ENCODE measurements around the gene SEPTIN8. TPM values are rescaled to one million over a fixed set of nuclear protein-coding genes. Genes with fewer than 3 reads are reported as not detected.

Gene SEPTIN8
- total RNA-seq, 1 experiment from 2014 or later = 38.2 TPM

- Histone ChIP-seq H3K18ac (ENCODE audit: insufficient read length, low read depth, low read length) (no peak overlapping the region), H2BK20ac (ENCODE audit: low read depth, low read length, poor library complexity, severe bottlenecking) (no peak overlapping the region), H2AFZ (ENCODE audit: low read length) (no peak overlapping the region), H2BK12ac (ENCODE audit: insufficient read length, low read depth, low read length) (no peak overlapping the region), H4K5ac (ENCODE audit: insufficient read length, low read depth, low read length) (no peak overlapping the region), H3T11ph (ENCODE audit: low read length) (no peak overlapping the region), H3K23me2 (ENCODE audit: insufficient read length, low read depth, low read length, poor library complexity, severe bottlenecking) (peaks cover 13% of the 10 kb centered on the region), H2BK15ac (ENCODE audit: low read depth, low read length) (no peak overlapping the region), H3K4me2 (ENCODE audit: insufficient read depth, insufficient read length, low read length) (no peak overlapping the region), H2BK120ac (ENCODE audit: low read depth, low read length, poor library complexity, severe bottlenecking) (no peak overlapping the region), H4K8ac (replicated peaks; ENCODE audit: insufficient read length, low read depth, low read length) (no peak overlapping the region), H3K9ac (ENCODE audit: extremely low read depth, insufficient read length, low read length) (no peak overlapping the region), H2AK5ac (ENCODE audit: insufficient read length, low read length) (no peak overlapping the region), H3K23ac (ENCODE audit: insufficient read length, low read depth, low read length) (no peak overlapping the region), H2BK5ac (ENCODE audit: insufficient read length, low read length) (no peak overlapping the region), H3K4ac (ENCODE audit: low read depth, low read length) (no peak overlapping the region), H3K79me1 (ENCODE audit: insufficient read depth, low read depth, low read length, poor library complexity, severe bottlenecking) (no peaks in the 10 kb centered on the region), H3K14ac (ENCODE audit: insufficient read depth, low read length) (no peak overlapping the region), H3K4me1 (ENCODE audit: insufficient read depth, low read length) (peaks cover 3% of the 10 kb centered on the region; the same call in 1 of the 2 replicates), H4K20me1 (ENCODE audit: control insufficient read depth, insufficient read depth, insufficient read length) (no peaks in the 10 kb centered on the region), H4K91ac (ENCODE audit: insufficient read length, low read depth, low read length) (no peak overlapping the region), H3K27ac (ENCODE audit: insufficient read length, low read depth, low read length) (no peak overlapping the region), H3K9me3 (ENCODE audit: control insufficient read depth, low read depth, low read length) (no peaks in the 10 kb centered on the region), H3K79me2 (ENCODE audit: insufficient read depth, low read length) (no peaks in the 10 kb centered on the region), H3K56ac (ENCODE audit: insufficient read length, low read depth, low read length) (no peak overlapping the region), H3K27me3 (ENCODE audit: insufficient read depth, low read length) (peaks cover 15% of the 10 kb centered on the region; the same call in 1 of the 2 replicates)
- Mint-ChIP-seq H3K4me1 (peaks cover 9% of the 10 kb centered on the region in 2 experiments), H3K27ac (no peak overlapping the region), H3K27me3 (ENCODE audit: low read depth) (peaks cover 51% of the 10 kb centered on the region), H3K36me3 (ENCODE audit: insufficient read depth in 1 of 3, low read depth in 3 of 3) (no peaks in the 10 kb centered on the region), H3K4me3 (no peak overlapping the region), H3K9me3 (no peaks in the 10 kb centered on the region; a peak in 1 of 5 replicates)
- WGBS (ENCODE audit: extremely low coverage, insufficient read length, low lambda C conversion rate) = no CpG with 5 or more reads among the region's 4 CpGs
- TF ChIP-seq, protein P1, sequence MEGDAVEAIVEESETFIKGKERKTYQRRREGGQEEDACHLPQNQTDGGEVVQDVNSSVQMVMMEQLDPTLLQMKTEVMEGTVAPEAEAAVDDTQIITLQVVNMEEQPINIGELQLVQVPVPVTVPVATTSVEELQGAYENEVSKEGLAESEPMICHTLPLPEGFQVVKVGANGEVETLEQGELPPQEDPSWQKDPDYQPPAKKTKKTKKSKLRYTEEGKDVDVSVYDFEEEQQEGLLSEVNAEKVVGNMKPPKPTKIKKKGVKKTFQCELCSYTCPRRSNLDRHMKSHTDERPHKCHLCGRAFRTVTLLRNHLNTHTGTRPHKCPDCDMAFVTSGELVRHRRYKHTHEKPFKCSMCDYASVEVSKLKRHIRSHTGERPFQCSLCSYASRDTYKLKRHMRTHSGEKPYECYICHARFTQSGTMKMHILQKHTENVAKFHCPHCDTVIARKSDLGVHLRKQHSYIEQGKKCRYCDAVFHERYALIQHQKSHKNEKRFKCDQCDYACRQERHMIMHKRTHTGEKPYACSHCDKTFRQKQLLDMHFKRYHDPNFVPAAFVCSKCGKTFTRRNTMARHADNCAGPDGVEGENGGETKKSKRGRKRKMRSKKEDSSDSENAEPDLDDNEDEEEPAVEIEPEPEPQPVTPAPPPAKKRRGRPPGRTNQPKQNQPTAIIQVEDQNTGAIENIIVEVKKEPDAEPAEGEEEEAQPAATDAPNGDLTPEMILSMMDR (conservative IDR thresholded peaks at IDR 0.05) = no peak
- DNase-seq = no peak
Measured at GRCh38 chr5:132781029-132781428, 4.0 kb upstream of the SEPTIN8 start.

Measured in H9 (cell line).